Astrocyte (in vitro differentiated cells and primary cell): ENCODE measurements around the gene PRRG1.

ENCODE experiments used
- EZH2 ChIP-seq: IDR thresholded peaks from 2 replicates; pipeline ENCODE4 v1.6.1; 2012; ENCODE audit warnings: mild to moderate bottlenecking, low read length, inconsistent platforms; ENCODE audit not compliant: insufficient read depth
- TF ChIP-seq, protein P1 (sequence below): IDR thresholded peaks from 2 replicates; pipeline ENCODE4 v1.5.1; 2011; ENCODE audit warnings: low read depth, mild to moderate bottlenecking, inconsistent platforms, low read length, moderate library complexity; ENCODE audit not compliant: insufficient read depth

DNA sequence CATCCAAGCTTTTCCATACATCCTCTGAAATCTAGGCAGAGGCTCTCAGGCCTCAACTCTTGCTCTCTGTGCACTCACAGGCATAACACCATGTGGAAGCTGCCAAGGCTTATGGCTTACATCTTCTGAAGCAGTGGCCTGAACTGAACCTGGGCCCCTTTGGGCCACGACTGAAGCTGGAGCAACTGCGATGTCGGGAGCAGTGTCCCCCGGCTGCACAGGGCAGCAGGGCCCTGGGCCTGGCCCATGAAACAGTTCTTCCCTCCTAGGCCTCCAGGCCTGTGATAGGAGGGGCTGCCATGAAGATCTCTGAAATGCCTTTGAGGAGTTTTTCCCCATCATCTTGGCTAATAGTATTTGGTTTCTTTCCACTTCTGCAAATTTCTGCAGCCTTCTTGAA is 39.2 kb downstream of the PRRG1 start:
- no peak for TF ChIP-seq EZH2
- TF ChIP-seq, protein P1, sequence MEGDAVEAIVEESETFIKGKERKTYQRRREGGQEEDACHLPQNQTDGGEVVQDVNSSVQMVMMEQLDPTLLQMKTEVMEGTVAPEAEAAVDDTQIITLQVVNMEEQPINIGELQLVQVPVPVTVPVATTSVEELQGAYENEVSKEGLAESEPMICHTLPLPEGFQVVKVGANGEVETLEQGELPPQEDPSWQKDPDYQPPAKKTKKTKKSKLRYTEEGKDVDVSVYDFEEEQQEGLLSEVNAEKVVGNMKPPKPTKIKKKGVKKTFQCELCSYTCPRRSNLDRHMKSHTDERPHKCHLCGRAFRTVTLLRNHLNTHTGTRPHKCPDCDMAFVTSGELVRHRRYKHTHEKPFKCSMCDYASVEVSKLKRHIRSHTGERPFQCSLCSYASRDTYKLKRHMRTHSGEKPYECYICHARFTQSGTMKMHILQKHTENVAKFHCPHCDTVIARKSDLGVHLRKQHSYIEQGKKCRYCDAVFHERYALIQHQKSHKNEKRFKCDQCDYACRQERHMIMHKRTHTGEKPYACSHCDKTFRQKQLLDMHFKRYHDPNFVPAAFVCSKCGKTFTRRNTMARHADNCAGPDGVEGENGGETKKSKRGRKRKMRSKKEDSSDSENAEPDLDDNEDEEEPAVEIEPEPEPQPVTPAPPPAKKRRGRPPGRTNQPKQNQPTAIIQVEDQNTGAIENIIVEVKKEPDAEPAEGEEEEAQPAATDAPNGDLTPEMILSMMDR: no peak
